ENCODE results near the gene ZFYVE16.

The ZFYVE16 gene

GRCh38 chr5:80507663-80508062 lies 99.8 kb downstream of the ZFYVE16 start:
- H3K27me3 ChIP-seq (replicated peaks; ENCODE audit: insufficient read depth, low read length) = no peaks in the 10 kb centered on the region
- H4K20me1 ChIP-seq (ENCODE audit: insufficient read depth, low read length) = no peaks in the 10 kb centered on the region
- no peak overlapping the region for H3K9ac ChIP-seq (ENCODE audit: low read length)
- TF ChIP-seq EZH2phosphoT487 (IDR thresholded peaks at IDR 0.05; ENCODE audit: low read length) (no peak), CTCF (IDR thresholded peaks at IDR 0.05; ENCODE audit: low read length) (no peak), EZH2 (optimal IDR thresholded peaks at IDR 0.05; ENCODE audit: low read depth, low read length) (no peak)
- H3K27ac ChIP-seq (ENCODE audit: low read length) = no peak overlapping the region
- no peak overlapping the region for H3K4me2 ChIP-seq (ENCODE audit: low read depth, low read length)
- H3K36me3 ChIP-seq (replicated peaks; ENCODE audit: insufficient read depth, low read length) = no peaks in the 10 kb centered on the region
- H3F3A ChIP-seq (ENCODE audit: insufficient read depth, low read length) = no peaks in the 10 kb centered on the region
- no peaks in the 10 kb centered on the region for H3K9me2 ChIP-seq (replicated peaks; ENCODE audit: insufficient read depth, low read length)
- no peak for DNase-seq
- no peak overlapping the region for H3K4me3 ChIP-seq (ENCODE audit: low read length)
- no peaks in the 10 kb centered on the region for H3K79me2 ChIP-seq (ENCODE audit: low read length)
- H3K9me3 ChIP-seq (replicated peaks; ENCODE audit: insufficient read depth, low read length) = no peaks in the 10 kb centered on the region
- H2AFZ ChIP-seq (ENCODE audit: low read length) = no peak overlapping the region
- no peaks in the 10 kb centered on the region for H3K4me1 ChIP-seq (ENCODE audit: low read length)

GRCh38 chr5:80508844-80509243 lies 101.0 kb downstream of the ZFYVE16 start:
- Histone ChIP-seq H4K20me1 (ENCODE audit: insufficient read depth, low read length) (no peaks in the 10 kb centered on the region), H3K4me3 (ENCODE audit: low read length) (no peak overlapping the region), H3K36me3 (replicated peaks; ENCODE audit: insufficient read depth, low read length) (no peaks in the 10 kb centered on the region), H3K9me3 (replicated peaks; ENCODE audit: insufficient read depth, low read length) (no peaks in the 10 kb centered on the region), H3K9ac (ENCODE audit: low read length) (no peak overlapping the region), H3K9me2 (replicated peaks; ENCODE audit: insufficient read depth, low read length) (no peaks in the 10 kb centered on the region), H3K27me3 (replicated peaks; ENCODE audit: insufficient read depth, low read length) (no peaks in the 10 kb centered on the region), H3K4me2 (ENCODE audit: low read depth, low read length) (no peak overlapping the region), H3K79me2 (ENCODE audit: low read length) (no peaks in the 10 kb centered on the region), H3K27ac (ENCODE audit: low read length) (no peak overlapping the region), H3K4me1 (ENCODE audit: low read length) (no peaks in the 10 kb centered on the region), H3F3A (ENCODE audit: insufficient read depth, low read length) (no peaks in the 10 kb centered on the region), H2AFZ (ENCODE audit: low read length) (no peak overlapping the region)
- no peak for TF ChIP-seq CTCF (IDR thresholded peaks at IDR 0.05; ENCODE audit: low read length)
- DNase-seq = no peak

- no peaks in the 10 kb centered on the region for H3K27me3 ChIP-seq (replicated peaks; ENCODE audit: insufficient read depth, low read length)
- no peaks in the 10 kb centered on the region for H3K36me3 ChIP-seq (replicated peaks; ENCODE audit: insufficient read depth, low read length)
- TF ChIP-seq EZH2phosphoT487 (IDR thresholded peaks at IDR 0.05; ENCODE audit: low read length) (no peak), CTCF (IDR thresholded peaks at IDR 0.05; ENCODE audit: low read length) (no peak), EZH2 (optimal IDR thresholded peaks at IDR 0.05; ENCODE audit: low read depth, low read length) (no peak)
- no peaks in the 10 kb centered on the region for H3K79me2 ChIP-seq (ENCODE audit: low read length)
- no peak for DNase-seq
- no peaks in the 10 kb centered on the region for H4K20me1 ChIP-seq (ENCODE audit: insufficient read depth, low read length)
- H3K4me2 ChIP-seq (ENCODE audit: low read depth, low read length) = no peak overlapping the region
- H3K27ac ChIP-seq (ENCODE audit: low read length) = no peak overlapping the region
- H3K9me3 ChIP-seq (replicated peaks; ENCODE audit: insufficient read depth, low read length) = no peaks in the 10 kb centered on the region
- no peak overlapping the region for H3K9ac ChIP-seq (ENCODE audit: low read length)
- H3K4me1 ChIP-seq (ENCODE audit: low read length) = no peaks in the 10 kb centered on the region
- no peak overlapping the region for H2AFZ ChIP-seq (ENCODE audit: low read length)
- no peaks in the 10 kb centered on the region for H3K9me2 ChIP-seq (replicated peaks; ENCODE audit: insufficient read depth, low read length)
- no peaks in the 10 kb centered on the region for H3F3A ChIP-seq (ENCODE audit: insufficient read depth, low read length)
- H3K4me3 ChIP-seq (ENCODE audit: low read length) = no peak overlapping the region
Observed at GRCh38 chr5:80509362-80509761, 101.5 kb downstream of the ZFYVE16 start.

Measured in MM.1S (cell line).